Activated CD8-positive, alpha-beta T cell treated with anti-CD3 and anti-CD28 coated beads for 36 hours (primary cell): ENCODE data around the gene GJB1. TPM values are rescaled to one million over a fixed set of nuclear protein-coding genes. Genes with fewer than 3 reads are reported as not detected.

Experiments used
- ATAC-seq: fragments of 200-7000 bp; cut with Tn5 transposase; one replicate; pipeline ENCODE4 v1.10.0; 2021; ENCODE audit warnings: mild to moderate bottlenecking, moderate library complexity
- CTCF ChIA-PET: fragments of 350-600 bp; sonication (Branson Sonifier 250); formaldehyde crosslinking; loops from one replicate; lab custom pipeline; 2021; ENCODE audit warnings: antibody characterized with exemption; lab: Charles Lee
- POLR2A ChIA-PET: fragments of 350-600 bp; sonication (Branson Sonifier 250); formaldehyde crosslinking; loops from one replicate; lab custom pipeline; 2021; ENCODE audit warnings: antibody characterized with exemption; lab: Charles Lee
- DNase-seq: peaks from one replicate; pipeline ENCODE4 v3.0.0-alpha.2; 2020
- H3K27ac Mint-ChIP-seq: one replicate; pipeline ENCODE4 v1.8.0; 2021; ENCODE audit warnings: mild to moderate bottlenecking, mixed read lengths
- H3K27me3 Mint-ChIP-seq: one replicate; pipeline ENCODE4 v1.8.0; 2021; ENCODE audit warnings: mixed read lengths
- H3K36me3 Mint-ChIP-seq: one replicate; pipeline ENCODE4 v1.8.0; 2021; ENCODE audit warnings: low read depth, mixed read lengths
- H3K4me1 Mint-ChIP-seq: one replicate; pipeline ENCODE4 v1.8.0; 2021; ENCODE audit warnings: low read depth, mixed read lengths
- H3K4me3 Mint-ChIP-seq: one replicate; pipeline ENCODE4 v1.8.0; 2021; ENCODE audit warnings: mild to moderate bottlenecking, moderate library complexity, mixed read lengths
- H3K9me3 Mint-ChIP-seq: one replicate; pipeline ENCODE4 v1.8.0; 2021; ENCODE audit warnings: mixed read lengths
- intact Hi-C: fragments of 100-400 bp; cut with micrococcal nuclease; formaldehyde crosslinking; loops from one replicate; pipeline ENCODE4 v1.10.0; 2022
- total RNA-seq, 2 experiments: library from RNA; stranded (reverse); gene quantifications; one replicate each; pipeline ENCODE4 v1.2.3, GENCODE V29; 2021
- TF ChIP-seq, protein P1 (sequence below): fragments of 200-600 bp; IDR thresholded peaks from one replicate; pipeline ENCODE4 v1.8.0; 2022; ENCODE audit warnings: antibody characterized with exemption, mild to moderate bottlenecking

Gene GJB1
- not detected for total RNA-seq

DNA sequence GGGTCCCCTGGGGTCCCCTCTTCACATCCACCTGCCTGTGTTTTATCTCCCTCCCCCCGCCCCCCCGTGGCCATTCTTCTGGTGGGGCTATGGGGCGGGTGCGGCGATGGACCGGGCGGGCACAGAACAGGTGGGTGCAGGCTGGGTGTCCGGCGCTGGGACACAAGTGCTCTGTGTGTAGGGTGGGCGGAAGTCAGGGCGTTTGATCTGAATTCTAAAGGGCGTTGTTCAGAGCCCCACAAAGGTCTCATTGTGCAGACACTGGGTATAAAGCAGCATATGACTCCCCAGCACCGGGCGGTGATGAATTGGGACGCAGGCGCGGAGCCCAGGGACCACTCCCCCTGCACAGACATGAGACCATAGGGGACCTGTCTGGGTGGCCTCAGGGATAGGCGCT lies at the start of gene GJB1:
TSS of gene GJB1 (plus strand) at position 296 of the 400 bp plus-strand sequence. CDS start 484 bp downstream, outside the sequence.
- H3K36me3 Mint-ChIP-seq, result no peaks in the 10 kb centered on the region
- CTCF ChIA-PET, result no interaction called here

DNA sequence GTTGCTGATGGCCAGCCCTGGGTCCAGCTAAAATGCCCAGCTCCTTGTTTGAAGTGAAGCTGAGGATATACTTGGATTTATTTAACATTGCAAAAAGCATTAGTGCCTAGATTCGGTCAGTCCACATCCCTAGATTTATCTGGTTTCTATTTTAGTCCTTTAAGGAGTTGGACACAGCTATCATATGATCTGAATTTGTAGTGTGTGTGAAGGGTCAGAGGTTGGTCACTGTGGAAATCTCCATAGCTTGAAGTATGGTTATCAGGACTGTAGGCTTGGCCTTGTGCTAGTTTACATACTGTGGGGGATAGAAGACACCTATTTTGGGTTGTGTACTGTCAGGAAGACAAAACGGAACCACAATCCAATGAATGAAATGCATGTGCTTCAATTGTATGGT lies 49.6 kb upstream of the GJB1 start:
- Mint-ChIP-seq H3K27me3 (no peaks in the 10 kb centered on the region), H3K4me1 (peaks cover 2% of the 10 kb centered on the region), H3K4me3 (no peak overlapping the region), H3K36me3 (peaks cover 12% of the 10 kb centered on the region), H3K9me3 (no peaks in the 10 kb centered on the region), H3K27ac (no peak overlapping the region)
- TF ChIP-seq, protein P1, sequence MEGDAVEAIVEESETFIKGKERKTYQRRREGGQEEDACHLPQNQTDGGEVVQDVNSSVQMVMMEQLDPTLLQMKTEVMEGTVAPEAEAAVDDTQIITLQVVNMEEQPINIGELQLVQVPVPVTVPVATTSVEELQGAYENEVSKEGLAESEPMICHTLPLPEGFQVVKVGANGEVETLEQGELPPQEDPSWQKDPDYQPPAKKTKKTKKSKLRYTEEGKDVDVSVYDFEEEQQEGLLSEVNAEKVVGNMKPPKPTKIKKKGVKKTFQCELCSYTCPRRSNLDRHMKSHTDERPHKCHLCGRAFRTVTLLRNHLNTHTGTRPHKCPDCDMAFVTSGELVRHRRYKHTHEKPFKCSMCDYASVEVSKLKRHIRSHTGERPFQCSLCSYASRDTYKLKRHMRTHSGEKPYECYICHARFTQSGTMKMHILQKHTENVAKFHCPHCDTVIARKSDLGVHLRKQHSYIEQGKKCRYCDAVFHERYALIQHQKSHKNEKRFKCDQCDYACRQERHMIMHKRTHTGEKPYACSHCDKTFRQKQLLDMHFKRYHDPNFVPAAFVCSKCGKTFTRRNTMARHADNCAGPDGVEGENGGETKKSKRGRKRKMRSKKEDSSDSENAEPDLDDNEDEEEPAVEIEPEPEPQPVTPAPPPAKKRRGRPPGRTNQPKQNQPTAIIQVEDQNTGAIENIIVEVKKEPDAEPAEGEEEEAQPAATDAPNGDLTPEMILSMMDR, result no peak
- ATAC-seq, result no peak
- no peak for DNase-seq
- intact Hi-C loops, result loop anchor here (10.0 kb wide), 1 partner anchor 199 kb away; no protein-coding TSS in a partner anchor
- POLR2A ChIA-PET, result interaction anchor here (1.1 kb wide), 1 partner anchor 9 kb away, joined by 4 read pairs; no protein-coding TSS in a partner anchor
- CTCF ChIA-PET, result interaction anchor here (1.3 kb wide), 1 partner anchor 176 kb away, joined by 3 read pairs; no protein-coding TSS in a partner anchor

More for the DNA sequence above, at the start of gene GJB1:
- POLR2A ChIA-PET, result interaction anchor here (0.6 kb wide), 1 partner anchor 206 kb away, joined by 3 read pairs; no protein-coding TSS in a partner anchor
- Mint-ChIP-seq H3K4me1 (no peaks in the 10 kb centered on the region), H3K4me3 (no peak within 1 kb of the TSS), H3K9me3 (no peaks in the 10 kb centered on the region), H3K27ac (no peak within 1 kb of the TSS), H3K27me3 (no peaks in the 10 kb centered on the region)
- intact Hi-C loops, result no loop called here
- TF ChIP-seq, protein P1, result no peak
- DNase-seq, result no peak
- ATAC-seq, result no peak

DNA sequence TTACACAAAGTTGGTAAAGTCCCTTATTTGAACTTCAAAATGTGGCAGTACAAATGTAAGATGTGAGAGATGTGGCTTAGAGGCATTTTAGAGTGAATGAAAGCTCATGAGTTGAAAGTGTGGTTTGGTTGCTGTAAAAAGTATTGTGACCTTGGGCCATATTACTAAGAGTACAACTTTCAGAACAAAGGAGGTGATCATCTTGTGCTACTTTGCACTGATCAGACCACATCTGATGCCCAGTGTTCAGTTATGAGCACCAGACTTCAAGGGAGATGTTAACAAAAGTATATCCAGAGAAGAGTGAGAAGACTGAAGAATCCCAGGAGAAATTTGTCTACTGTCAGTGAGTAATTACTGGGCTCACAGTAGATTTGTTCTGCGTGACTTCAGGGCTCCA lies 48.2 kb upstream of the GJB1 start:
- ATAC-seq, result no peak
- DNase-seq, result no peak
- CTCF ChIA-PET, result interaction anchor here (1.3 kb wide), 1 partner anchor 177 kb away, joined by 3 read pairs; no protein-coding TSS in a partner anchor
- H3K36me3 Mint-ChIP-seq, result peaks cover 13% of the 10 kb centered on the region
- intact Hi-C loops, result loop anchor here (10.0 kb wide), 1 partner anchor 200 kb away; no protein-coding TSS in a partner anchor
- H3K27ac Mint-ChIP-seq, result no peak overlapping the region
- no peaks in the 10 kb centered on the region for H3K27me3 Mint-ChIP-seq
- H3K9me3 Mint-ChIP-seq, result no peaks in the 10 kb centered on the region
- POLR2A ChIA-PET, result no interaction called here
- TF ChIP-seq, protein P1, result no peak
- H3K4me1 Mint-ChIP-seq, result peaks cover 4% of the 10 kb centered on the region
- no peak overlapping the region for H3K4me3 Mint-ChIP-seq

DNA sequence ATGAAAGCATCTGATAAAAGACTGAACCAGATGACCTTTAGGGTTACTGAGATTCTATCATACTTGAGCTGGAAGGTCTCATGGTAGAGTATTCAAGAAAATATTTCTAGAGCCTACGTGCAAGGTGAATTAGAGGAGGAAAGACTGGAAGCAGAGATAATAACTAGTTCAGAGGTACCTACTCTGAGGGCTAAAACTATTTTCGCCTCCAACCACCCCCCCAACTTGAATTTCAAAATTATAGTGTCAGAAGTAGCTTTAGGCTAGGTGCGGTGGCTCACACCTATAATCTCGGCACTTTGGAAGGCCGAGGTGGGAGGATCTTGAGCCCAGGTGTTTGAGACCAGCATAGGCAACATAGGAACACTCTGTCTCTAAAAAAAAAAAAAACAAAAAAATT lies 47.5 kb upstream of the GJB1 start:
- TF ChIP-seq, protein P1, result no peak
- Mint-ChIP-seq H3K4me1 (peaks cover 8% of the 10 kb centered on the region), H3K4me3 (no peak overlapping the region), H3K27me3 (no peaks in the 10 kb centered on the region), H3K36me3 (peaks cover 13% of the 10 kb centered on the region), H3K27ac (no peak overlapping the region), H3K9me3 (no peaks in the 10 kb centered on the region)
- ATAC-seq (no peak), DNase-seq (no peak)
- ChIA-PET POLR2A (no interaction called here), CTCF (no interaction called here)
- intact Hi-C loops, result loop anchor here (10.0 kb wide), 1 partner anchor 201 kb away; no protein-coding TSS in a partner anchor

DNA sequence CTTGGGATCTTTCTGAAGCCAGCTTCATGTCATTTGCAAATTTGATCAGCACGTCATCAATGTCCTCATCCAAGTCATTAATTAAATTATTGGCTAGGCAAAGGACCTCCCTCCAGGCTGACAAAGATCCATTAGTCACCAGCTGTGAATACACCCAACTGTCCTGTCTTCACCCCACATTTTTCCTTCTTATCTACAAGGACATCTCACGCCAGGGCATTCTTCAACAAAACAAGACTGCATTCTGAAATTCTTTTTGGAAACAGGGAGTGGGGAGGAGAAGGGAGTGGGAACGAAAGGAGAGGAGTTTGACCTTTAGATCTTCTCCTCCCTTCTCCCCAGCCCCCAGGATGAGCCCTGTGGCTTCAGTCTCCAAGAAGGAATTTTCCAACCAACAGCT lies 45.7 kb upstream of the GJB1 start:
- POLR2A ChIA-PET, result interaction anchor here (0.6 kb wide), 1 partner anchor 255 kb away, joined by 3 read pairs; no protein-coding TSS in a partner anchor

More for the DNA sequence above, 45.7 kb upstream of the GJB1 start:
- intact Hi-C loops, result loop anchor here (10.0 kb wide), 1 partner anchor 203 kb away; no protein-coding TSS in a partner anchor
- H3K4me3 Mint-ChIP-seq, result no peak overlapping the region
- H3K4me1 Mint-ChIP-seq, result peaks cover 6% of the 10 kb centered on the region
- TF ChIP-seq, protein P1, result no peak
- H3K27me3 Mint-ChIP-seq, result no peaks in the 10 kb centered on the region
- H3K27ac Mint-ChIP-seq, result no peak overlapping the region
- no peaks in the 10 kb centered on the region for H3K9me3 Mint-ChIP-seq
- no peak for ATAC-seq
- H3K36me3 Mint-ChIP-seq, result peaks cover 12% of the 10 kb centered on the region
- CTCF ChIA-PET, result interaction anchor here (1.5 to 2.1 kb wide), 2 partner anchors 80 to 176 kb away, joined by 3 to 5 read pairs; no protein-coding TSS in a partner anchor
- DNase-seq, result no peak
